ENCODE results near the gene PBX3. TPM values are rescaled to one million over a fixed set of nuclear protein-coding genes. Genes with fewer than 3 reads are reported as not detected.

Gene PBX3
- polyA plus RNA-seq, 5 donors = 36.5 to 47.7 (median 44.4) TPM

DNA sequence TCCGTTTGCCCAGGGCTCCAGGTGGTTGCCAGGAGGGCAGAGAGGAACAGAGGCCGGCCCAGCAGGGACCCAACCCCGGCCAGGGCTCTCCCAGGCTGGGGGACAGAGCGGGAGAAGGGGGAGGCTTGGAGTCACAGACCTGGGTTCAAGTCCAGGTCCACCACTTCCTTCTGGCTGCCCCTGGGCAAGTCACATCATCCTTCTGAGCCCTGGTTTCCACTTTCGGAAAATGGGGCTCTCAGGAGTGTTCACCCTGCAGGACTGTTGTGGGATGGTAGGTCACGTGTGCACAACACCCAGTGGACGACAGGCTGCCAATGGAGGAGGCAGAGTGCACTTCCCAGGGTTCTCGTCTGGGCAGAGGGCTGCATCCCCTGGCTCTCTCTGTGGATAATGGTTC is 245.4 kb downstream of the PBX3 start:
- no peak for DNase-seq

DNA sequence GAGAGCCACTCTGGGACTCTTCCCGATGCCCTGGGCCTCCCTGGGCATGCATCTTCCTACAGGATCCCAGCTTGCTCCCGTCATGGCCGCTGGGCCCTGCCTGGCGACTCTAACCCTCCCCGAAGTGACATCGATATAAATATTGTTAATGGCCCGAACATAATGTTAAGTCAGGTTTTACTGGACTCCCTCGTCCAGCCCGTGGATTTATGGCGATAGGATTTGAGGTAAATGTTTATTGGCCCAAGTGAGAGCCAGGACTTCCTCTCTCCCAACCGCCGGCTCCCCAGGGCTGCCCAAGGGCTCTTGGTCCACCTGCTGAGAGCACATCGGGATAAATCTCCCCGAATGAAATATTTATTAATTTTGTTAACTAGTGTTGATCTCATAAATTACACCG is 246.3 kb downstream of the PBX3 start:
- DNase-seq = no peak

DNA sequence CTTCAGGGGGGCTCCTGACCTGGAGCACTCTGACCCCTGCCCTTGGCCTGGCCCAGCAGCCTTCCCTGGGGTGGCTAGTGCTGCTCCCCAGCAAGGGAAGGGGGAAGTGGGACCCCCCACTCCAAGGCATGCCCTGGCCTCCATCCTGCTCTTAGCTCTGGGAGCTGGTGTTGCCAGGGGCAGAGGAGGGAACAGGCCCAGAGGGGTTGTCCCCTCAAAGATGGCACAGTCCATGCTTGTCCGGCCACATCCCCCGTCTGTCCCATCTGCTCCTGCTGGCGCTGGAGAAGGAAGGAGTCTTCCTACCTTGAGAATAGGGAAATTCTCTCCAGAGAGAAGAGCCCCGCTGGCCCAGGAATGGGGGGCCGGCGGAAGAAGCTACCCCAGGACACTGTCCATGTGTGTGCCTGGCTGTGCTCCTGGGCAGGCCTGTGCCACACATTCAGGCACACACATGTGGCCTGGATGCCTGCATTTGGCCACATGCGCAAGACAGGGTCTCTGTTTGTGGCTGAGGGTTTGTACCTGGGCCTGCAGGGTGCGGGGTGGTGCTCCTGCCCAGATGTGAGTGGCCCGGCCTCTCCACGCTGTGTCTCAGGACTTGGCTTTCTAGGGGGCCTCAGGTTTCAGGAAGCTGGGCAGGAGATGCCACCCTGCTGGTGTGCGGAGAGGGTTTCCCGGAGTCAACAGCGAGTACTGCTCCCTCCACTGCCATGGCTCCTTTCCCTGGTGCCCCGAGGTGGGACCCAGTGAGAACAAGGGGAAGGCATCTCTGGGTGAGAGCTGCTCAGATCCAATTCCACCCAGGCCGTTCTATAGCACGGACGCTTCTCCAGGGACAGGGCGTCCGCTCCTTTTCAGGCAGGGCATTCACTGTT is 247.1 kb downstream of the PBX3 start:
- no peak for DNase-seq

DNA sequence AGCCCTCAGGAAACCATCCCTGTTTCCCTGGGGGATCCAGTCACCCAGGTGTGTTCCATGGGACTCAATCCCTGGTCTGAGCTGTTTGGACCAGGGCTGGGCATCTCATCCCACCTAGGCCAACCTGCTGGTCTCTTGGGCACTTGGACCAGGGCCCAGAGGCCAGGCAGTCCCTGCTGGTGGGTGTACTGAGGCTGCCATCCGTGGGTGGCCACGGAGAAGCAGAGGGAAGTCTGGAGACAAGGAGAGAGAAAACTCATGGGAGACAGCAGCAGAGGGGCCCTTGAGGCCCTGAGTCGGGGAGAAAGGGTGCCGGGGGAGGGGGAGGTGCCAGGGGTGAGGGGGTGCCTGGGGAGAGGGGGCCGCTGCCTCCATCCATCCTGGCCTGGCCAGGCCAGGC is 247.8 kb downstream of the PBX3 start:
- DNase-seq = no peak

DNA sequence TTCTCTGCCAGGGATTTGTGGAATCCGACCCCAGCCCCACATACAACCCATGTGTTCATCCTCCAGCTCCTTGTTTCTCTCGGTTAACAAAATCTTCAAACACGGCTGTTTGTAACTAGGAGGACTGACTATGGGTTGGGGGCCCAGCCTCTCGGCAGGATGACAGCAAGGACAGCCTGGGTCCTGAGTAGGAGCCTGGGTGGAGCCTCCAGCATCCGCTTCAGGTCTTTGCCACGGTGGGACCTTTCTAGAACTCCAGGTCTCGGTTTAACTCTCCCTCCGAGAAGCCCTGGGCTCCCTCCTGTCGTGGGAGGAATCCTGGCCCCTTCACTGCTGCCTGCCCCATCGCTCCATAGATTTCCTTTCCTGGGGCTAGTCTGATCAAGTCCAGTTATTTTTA is 248.5 kb downstream of the PBX3 start:
- DNase-seq = no peak

DNA sequence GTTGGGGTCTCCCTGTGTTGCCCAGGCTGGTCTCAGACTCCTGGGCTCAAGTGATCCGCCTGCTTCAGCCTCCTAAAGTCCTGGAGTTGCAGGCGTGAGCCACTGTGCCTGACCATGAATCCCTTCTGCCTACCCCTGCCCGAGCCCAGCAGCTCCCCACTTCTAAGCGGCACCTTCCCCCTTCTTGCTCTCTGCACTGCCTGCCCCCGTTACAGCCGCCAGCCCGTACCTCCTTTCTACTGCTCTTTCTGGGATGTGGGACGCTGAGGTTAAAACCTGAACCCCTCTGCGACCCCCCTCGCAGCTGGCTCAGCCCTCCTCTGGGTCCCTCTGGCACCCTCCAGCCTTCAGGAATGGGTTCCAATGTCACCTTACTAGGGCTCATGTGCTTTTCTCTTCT is 249.6 kb downstream of the PBX3 start:
- no peak for DNase-seq

DNA sequence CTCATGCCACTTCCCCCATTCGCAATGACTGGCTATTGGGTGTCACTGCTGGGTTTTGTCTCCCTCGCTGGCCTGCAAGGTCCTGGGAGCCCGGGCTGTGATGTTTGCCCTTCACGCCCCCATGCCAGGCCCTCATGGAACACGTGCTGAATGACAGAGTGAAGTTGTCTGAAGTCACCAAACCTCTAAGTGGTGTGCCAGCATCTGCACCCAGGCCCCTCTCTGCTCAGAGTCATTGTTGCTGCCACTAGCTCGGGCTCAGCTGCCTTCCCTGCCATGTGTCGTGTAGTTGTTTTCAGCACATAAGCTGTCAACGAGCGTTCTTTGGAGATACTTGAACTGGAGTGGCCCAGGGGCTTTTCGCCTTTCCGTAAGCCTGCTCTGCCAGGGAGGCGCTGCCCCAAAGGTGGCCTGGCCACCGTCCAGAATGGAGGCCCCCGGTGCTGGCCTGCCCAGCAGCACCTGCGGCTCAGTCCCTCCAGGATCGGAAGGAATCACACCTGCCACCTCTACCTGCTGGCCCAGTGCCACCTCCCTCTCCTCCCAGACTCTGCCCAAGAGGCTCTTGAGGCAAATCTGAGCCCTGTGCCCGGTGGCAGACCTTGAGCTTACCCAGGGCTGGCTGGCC is 250.1 kb downstream of the PBX3 start:
- DNase-seq = peak; percentile 50 to 58

DNA sequence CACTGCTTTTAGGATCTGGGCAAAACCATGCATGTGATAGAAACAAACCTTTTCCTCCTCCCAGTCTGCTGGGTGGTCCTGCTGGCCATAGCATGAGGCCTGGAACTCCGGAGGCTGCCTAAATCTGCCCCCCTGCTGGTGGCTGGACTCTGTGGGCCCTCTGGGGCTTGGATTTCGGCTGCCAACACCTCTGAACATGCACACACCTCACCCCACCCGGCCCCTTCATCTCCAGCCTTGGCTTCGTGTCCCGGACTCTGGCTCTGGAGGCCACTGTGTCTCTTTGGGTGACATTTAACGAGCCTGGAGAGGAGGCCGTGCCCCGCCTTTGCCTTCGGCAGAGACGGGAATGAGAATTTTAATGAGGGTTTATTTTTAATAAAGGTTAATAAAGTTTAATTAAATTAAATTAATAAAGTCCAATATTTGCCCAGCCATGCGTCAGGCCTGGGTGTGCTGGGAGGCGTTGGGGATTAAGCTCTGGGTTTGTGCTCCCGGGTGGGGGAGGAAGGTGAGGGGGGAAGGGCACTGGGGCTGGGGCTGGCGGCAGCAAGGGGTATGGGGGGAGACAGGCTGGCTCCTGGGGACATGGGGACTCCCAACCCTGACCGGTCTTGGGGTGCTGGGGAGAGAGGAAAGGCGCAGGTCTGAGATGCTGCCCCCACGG is 251.8 kb downstream of the PBX3 start:
- DNase-seq = no peak

DNA sequence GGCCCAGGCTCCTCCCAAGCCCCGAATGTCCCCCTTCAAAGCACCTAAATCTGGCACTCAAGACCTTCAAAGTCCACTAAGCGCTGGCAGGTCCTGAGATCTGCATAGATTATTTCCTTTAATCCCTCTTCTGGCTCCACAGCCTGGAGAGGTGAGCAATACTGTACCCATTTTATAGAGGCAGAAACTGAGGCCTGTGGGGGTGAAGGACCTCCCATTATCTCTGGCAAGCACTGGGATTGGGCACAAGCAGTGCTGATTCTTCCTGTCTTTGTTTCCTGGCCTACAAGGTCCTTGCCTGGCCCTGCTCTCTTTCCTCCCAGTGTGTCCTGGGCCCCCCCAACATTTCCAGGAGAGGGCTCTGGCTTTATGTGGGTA is 252.3 kb downstream of the PBX3 start:
- DNase-seq = no peak

DNA sequence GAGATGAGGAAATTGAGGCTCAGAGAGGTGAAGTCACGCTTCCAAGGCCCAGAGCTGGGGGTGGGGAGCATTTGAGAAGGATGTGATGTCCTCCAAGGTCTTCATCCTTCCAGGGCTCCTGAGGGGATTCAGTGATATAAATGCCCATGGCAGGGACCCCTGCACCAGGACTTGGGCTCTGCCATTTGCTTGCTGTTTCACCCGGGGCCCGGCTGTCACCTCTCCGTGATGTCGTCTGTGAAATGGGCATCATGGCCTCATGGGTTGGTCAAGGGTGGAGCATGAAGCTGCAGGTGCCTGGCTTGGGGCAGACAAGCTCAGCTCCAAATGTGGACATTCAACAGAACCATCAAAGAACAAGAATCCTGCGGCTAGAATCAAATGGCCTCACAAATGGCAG is 253.1 kb downstream of the PBX3 start:
- no peak for DNase-seq

DNA sequence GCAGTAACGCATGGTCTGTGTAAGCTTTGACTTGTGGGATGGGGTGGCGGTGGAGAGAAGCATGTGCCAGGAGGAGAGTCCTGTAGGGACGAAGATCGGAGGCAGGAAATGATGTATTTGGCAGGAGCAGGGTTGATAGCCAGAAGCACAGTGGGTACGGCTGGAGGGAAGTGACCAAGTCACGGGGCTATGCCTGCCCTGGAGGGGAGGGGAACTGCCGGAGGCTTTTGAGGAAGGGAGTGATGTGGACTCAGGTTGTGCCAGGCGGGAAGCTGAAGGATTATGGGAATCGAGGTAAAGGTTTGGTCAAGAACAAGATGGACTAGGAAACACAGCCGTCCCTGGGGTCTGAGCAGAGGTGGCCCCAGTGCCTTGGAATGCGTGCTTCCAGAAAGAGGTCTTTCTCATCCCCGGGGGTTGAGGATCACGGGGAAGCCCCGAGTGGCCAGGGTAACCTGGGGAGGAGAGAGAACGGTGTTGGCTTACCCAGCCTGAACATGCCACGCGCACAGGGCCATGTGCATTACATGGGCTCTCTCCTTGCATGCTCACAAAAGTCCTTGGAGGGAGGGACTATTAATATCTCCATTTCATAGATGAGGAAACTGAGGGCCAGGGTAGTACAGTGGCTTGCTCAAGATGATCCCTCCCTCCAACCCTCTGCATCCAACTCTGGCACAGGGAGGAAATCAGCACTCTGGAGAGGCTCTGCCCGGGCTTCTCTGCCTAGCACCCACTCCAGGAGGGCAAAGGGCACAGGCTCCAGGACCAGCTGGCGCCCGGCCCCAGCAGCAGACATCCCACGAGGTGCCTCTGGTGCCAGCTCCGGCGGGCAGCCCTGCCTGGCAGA is 253.8 kb downstream of the PBX3 start:
- no peak for DNase-seq

DNA sequence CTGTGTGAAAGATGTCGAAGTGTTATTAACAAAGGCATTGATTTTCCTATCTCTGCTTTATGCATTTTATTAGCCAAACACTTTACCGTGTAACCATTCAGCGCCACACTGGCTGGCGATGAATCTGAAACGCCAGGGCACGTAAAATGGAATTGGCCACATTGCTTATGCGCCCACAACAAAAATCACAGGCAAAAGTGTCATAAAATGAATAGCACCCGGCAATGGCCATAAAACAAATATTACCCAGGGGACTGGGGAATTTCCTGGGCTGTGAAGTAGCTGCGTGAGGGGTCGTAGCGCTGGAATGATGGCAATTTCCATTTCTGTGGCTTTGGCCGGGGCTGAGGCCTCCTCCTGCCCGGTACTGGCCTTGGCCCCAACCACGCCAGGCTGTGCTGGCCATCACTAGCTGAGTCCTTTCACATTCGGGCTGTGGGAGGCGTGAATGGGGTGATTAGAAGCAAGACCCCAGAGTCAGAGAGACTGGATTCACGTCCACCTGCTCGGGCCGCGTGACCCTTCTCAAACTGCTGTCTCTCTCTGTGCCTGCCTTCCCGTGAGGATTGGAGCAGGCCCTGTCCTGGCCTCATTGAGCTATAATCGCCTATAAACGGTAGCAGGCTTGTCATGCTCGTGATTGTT is 254.5 kb downstream of the PBX3 start:
- no peak for DNase-seq

DNA sequence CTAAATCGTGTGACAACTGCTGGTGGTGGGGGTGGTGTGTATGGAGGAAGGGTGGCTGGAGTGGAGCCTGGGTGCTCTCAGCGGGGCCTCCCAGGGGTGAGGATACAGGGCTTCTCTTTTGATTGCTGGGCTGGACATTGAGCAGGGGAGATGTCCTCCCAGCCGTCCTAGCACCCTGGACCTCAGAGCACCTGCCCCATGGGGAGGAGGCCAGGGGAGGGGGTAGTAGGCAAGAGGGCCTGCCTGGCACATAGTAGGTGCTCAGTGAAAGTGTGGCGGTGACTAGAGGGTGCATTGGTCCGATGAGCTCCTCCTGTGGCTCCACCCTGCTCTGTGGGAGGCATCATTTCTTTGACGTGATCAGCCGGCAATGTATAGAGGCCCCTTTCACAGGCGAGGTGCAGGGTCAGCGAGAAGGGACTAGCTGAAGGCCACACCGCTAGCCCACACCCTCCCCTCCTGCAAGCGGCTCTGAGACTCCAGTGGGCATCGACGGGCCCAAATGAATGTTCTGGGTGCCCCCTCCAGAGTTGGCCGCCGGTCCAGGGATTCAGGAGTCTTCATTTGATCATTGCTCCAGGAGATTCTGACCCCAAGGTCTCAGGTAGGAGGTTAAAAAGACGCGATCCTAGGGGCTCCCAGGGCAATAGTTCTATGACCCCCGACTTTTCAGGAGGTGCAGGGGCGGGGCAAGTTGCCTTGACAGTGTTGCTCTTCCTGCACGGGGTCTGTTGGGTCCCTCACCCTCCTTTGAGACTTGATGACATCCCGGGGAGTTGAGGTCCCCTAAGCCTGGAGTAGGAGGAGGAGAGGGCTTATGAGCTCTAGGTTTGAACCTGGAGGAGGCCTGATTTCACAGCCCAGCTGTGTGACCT is 255.5 kb downstream of the PBX3 start:
- DNase-seq = no peak

DNA sequence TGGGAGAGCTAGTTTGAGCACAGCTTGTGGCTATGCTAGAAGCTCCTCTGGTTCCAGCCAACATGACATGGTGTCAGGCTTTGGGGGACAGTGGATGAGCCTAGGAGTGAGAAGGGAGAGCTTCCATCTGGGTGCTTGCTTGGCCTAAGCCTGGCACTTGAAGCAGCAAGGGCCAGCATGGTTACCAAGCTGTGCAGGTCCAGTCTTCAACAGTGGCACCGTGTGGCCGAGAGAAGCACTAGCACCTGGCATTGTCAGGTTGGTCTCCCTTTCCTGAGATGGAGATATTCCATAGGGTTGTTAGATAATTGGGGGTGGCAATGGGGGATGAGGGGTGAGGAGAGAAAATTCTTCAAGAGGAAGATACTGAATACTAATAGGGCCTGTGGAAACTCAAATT is 261.9 kb downstream of the PBX3 start:
- DNase-seq = no peak

DNA sequence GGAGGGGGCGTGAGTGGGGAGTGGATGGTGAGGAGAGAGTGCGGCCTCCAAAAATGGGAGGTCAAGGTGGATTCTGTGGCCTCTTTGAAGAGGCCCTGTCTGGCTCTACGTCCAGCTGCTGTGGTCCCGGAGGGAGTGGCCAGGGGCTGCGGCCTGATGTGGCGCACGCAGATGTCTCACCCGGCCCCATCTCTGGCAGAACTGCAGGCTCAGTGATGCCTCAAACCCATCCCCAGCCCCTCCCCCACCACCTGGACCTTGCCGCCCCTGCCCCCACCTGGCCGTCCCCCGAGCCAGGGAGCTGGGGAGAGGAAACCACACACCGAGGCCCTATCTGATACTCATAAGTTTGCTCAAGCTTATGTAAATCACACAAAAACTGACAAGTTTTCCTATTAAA is 267.6 kb downstream of the PBX3 start:
- no peak for DNase-seq

DNA sequence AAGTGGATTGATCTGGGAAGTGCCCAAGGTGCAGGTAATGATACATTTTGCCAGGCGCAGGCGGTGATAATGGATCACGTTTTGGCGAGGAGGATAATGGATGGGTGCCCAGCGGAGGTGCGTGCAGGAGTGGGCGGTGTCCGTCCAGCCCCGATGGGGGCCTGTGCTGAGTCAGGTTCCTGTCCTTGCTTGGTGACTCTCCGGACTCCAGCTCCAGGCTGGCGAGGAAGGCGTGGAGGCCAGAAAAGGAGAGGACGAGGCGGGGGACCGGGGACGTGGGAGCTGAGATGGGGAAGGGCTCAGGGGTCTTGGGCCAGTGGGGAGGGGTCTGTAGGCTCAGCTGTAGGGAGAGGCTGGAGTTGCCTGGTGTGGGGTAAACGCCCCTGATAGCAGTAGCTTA is 268.3 kb downstream of the PBX3 start:
- no peak for DNase-seq

DNA sequence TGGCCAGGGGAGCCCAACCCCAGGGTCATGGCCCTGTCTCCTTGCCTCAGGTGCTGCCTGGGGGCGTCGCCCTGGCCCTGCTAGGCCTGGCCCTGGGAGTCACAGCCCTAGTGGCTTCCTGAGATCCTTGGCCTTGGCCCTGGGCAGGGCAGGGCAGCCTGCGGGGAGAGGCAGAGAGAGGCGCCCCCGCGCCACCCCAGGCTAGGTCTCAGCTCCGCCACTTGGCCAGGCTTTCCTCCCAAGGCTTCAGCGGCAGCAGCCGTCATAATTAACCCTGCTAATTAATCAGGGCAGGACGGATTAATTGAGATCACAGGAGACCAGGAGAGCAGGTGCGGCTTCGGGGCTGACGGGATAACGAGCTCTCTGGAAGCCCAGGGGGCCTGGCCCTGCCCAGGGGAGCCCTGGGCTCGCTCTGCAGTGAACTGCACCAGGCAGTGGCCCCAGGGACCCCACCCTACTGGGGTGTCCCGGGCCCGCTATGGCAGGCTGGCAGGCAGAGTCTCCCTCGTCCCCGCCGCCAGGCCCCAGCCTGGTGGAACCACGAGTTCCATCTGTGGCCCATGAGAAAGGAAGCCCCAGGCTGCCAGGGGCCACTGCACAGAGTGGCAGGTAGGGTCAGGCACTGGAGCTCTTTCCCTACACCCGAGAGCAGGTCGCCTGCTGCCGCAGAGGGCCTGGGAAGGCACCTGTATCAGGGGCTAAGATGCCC is 269.6 kb downstream of the PBX3 start:
- no peak for DNase-seq

All from right lung (tissue), 5 donors.